Tibial nerve (tissue), 4 donors: ENCODE measurements around the gene NGEF. TPM values are rescaled to one million over a fixed set of nuclear protein-coding genes. Genes with fewer than 3 reads are reported as not detected.
A peak's percentile ranks its signal among the peaks of the same experiment; 100 is the strongest.

Experiments used
- DNase-seq, 2 donors: peaks; one replicate each; pipeline ENCODE4 v3.0.0-alpha.2; 2019; ENCODE audit warnings: low spot score in 2 of 2
- H3K27ac ChIP-seq, 4 donors: fragments of 200-600 bp; sonication (generic) in 3 of 4; one replicate each; pipeline ENCODE4 v1.5.1; 2017 to 2019; ENCODE audit warnings: mild to moderate bottlenecking in 1 of 4
- H3K27me3 ChIP-seq, 2 donors: fragments of 200-600 bp; sonication (generic) in 1 of 2; one replicate each; pipeline versions ENCODE4 v1.5.1 to v1.6.0; 2017 to 2019
- H3K36me3 ChIP-seq, 3 donors: fragments of 200-600 bp; sonication (generic); one replicate each; pipeline ENCODE4 v1.5.1; 2018 to 2019
- H3K4me1 ChIP-seq, 4 donors: fragments of 200-600 bp; sonication (generic) in 3 of 4; one replicate each; pipeline ENCODE4 v1.5.1; 2017 to 2019
- H3K4me3 ChIP-seq, 4 donors: fragments of 200-600 bp; sonication (generic) in 3 of 4; one replicate each; pipeline ENCODE4 v1.5.1; 2017 to 2019; ENCODE audit warnings: mild to moderate bottlenecking in 1 of 4, moderate library complexity in 1 of 4
- H3K9me3 ChIP-seq, 4 donors: fragments of 200-600 bp; sonication (generic) in 3 of 4; one replicate each; pipeline ENCODE4 v1.5.1; 2017 to 2019
- CTCF ChIP-seq, 5 experiments: fragments of 200-600 bp in 3 of 5; fragments of 450-650 bp in 2 of 5; sonication (generic) in 3 of 5; IDR thresholded peaks; one replicate each; pipeline ENCODE4 v1.5.1; 2016 to 2019; ENCODE audit warnings: antibody characterized with exemption in 5 of 5, mild to moderate bottlenecking in 3 of 5, moderate library complexity in 2 of 5
- EP300 ChIP-seq, 2 donors: sonication (generic); formaldehyde crosslinking; IDR thresholded peaks; one replicate each; pipeline ENCODE4 v1.6.1; 2017; ENCODE audit warnings: antibody characterized with exemption in 2 of 2, mild to moderate bottlenecking in 1 of 2
- POLR2A ChIP-seq, 2 donors: fragments of 450-650 bp; IDR thresholded peaks; one replicate each; pipeline ENCODE4 v1.6.1; 2017; ENCODE audit warnings: antibody characterized with exemption in 2 of 2, mild to moderate bottlenecking in 2 of 2, moderate library complexity in 2 of 2
- WGBS, 2 donors: methylation state at CpG; one replicate each; pipeline ENCODE4 v1.1.5; 2018; 5-methylcytosine and 5-hydroxymethylcytosine counted together
- total RNA-seq, 4 donors: library from RNA; depleted of rRNA; stranded (reverse); fragments of >200 nt; gene quantifications; one replicate each; pipeline ENCODE4 v1.1.0, GENCODE V29; 2016

NGEF gene
- total RNA-seq, 4 donors from 2014 or later = 12.9 to 47.6 (median 22.7) TPM

- H3K4me3 ChIP-seq = no peak overlapping the region
- peaks cover 0 to 22% of the 10 kb centered on the region in 2 donors for H3K27me3 ChIP-seq
- no peaks in the 10 kb centered on the region for H3K9me3 ChIP-seq
- WGBS, 2 donors = 70% methylated on average over 7 to 9 of the region's 9 CpGs
- H3K36me3 ChIP-seq = peaks cover 0 to 1% (median 0%) of the 10 kb centered on the region in 3 donors
- H3K4me1 ChIP-seq = peaks cover 0 to 29% (median 11%) of the 10 kb centered on the region in 4 donors
- no peak for DNase-seq
- no peak overlapping the region for H3K27ac ChIP-seq
- no peak for TF ChIP-seq POLR2A (IDR thresholded peaks at IDR 0.05)
Observed at GRCh38 chr2:232929303-232930058, 83.6 kb downstream of the NGEF start.

GRCh38 chr2:232928551-232929302 is 84.3 kb downstream of the NGEF start:
- DNase-seq = no peak
- H3K36me3 ChIP-seq = peaks cover 0 to 9% (median 0%) of the 10 kb centered on the region in 3 donors
- H3K27me3 ChIP-seq = peaks cover 0 to 22% of the 10 kb centered on the region in 2 donors
- WGBS, 2 donors = 42 to 49% methylated on average over 39 to 40 of the region's 56 CpGs
- H3K4me3 ChIP-seq = peak overlapping the region in 1 of 4 donors; percentile 79
- no peak for TF ChIP-seq EP300 (IDR thresholded peaks at IDR 0.05)
- no peak for TF ChIP-seq POLR2A (IDR thresholded peaks at IDR 0.05)
- TF ChIP-seq CTCF (IDR thresholded peaks at IDR 0.05) = no peak
- H3K9me3 ChIP-seq = no peaks in the 10 kb centered on the region
- peaks cover 0 to 29% (median 11%) of the 10 kb centered on the region in 4 donors for H3K4me1 ChIP-seq
- H3K27ac ChIP-seq = peak overlapping the region in 2 of 4 donors; percentile 32 to 68

- TF ChIP-seq CTCF (IDR thresholded peaks at IDR 0.05) (no peak), EP300 (IDR thresholded peaks at IDR 0.05) (no peak), POLR2A (IDR thresholded peaks at IDR 0.05) (no peak)
- WGBS, 2 donors = 7% methylated on average over 5 of the region's 114 CpGs
- H3K27ac ChIP-seq = peak overlapping the region in 2 of 4 donors; percentile 32 to 73
- peaks cover 0 to 29% (median 11%) of the 10 kb centered on the region in 4 donors for H3K4me1 ChIP-seq
- H3K4me3 ChIP-seq = peak overlapping the region; percentile 31 to 79 (median 42)
- peaks cover 0 to 22% of the 10 kb centered on the region in 2 donors for H3K27me3 ChIP-seq
- peaks cover 0 to 11% (median 0%) of the 10 kb centered on the region in 3 donors for H3K36me3 ChIP-seq
- DNase-seq = no peak
- no peaks in the 10 kb centered on the region for H3K9me3 ChIP-seq
Observed at GRCh38 chr2:232927793-232928550, 85.1 kb downstream of the NGEF start.

- peaks cover 0 to 11% (median 0%) of the 10 kb centered on the region in 3 donors for H3K36me3 ChIP-seq
- no peaks in the 10 kb centered on the region for H3K9me3 ChIP-seq
- peaks cover 0 to 22% of the 10 kb centered on the region in 2 donors for H3K27me3 ChIP-seq
- 3% methylated on average over 11 to 59 of the region's 76 CpGs for WGBS, 2 donors
- H3K4me1 ChIP-seq = peaks cover 0 to 29% (median 11%) of the 10 kb centered on the region in 4 donors
- peak overlapping the region in 2 of 4 donors; percentile 24 to 73 for H3K27ac ChIP-seq
- peak overlapping the region; percentile 31 to 79 (median 42) for H3K4me3 ChIP-seq
- DNase-seq = no peak
- TF ChIP-seq EP300 (IDR thresholded peaks at IDR 0.05) (no peak), CTCF (IDR thresholded peaks at IDR 0.05) (no peak), POLR2A (IDR thresholded peaks at IDR 0.05) (no peak)
Observed at GRCh38 chr2:232927032-232927792, 85.8 kb downstream of the NGEF start.
